Neutrophil (primary cell): ENCODE measurements around the gene SLC16A3.

Source experiments
- H3K27ac ChIP-seq: fragments of 200-600 bp; sonication (generic); 2 replicates; pipeline ENCODE4 v1.5.1; 2016; ENCODE audit warnings: mild to moderate bottlenecking, moderate library complexity
- H3K27me3 ChIP-seq: fragments of 200-600 bp; sonication (generic); 2 replicates; pipeline ENCODE4 v1.6.0; 2016; ENCODE audit warnings: mild to moderate bottlenecking
- H3K36me3 ChIP-seq: fragments of 200-600 bp; sonication (generic); 2 replicates; pipeline ENCODE4 v1.5.1; 2017
- H3K4me1 ChIP-seq, 2 experiments: fragments of 200-600 bp in 1 of 2; sonication (generic) in 1 of 2; 1 replicate in 1 of 2; 2 replicates in 1 of 2; pipeline versions ENCODE4 v1.5.1 to v1.6.1; 2013 to 2016; ENCODE audit warnings: low read depth in 1 of 2, low read length in 1 of 2, mild to moderate bottlenecking in 1 of 2, moderate library complexity in 1 of 2; ENCODE audit not compliant: control insufficient read depth in 1 of 2, insufficient read depth in 1 of 2
- H3K4me3 ChIP-seq, 2 experiments: fragments of 200-600 bp in 1 of 2; sonication (generic) in 1 of 2; 1 replicate in 1 of 2; 2 replicates in 1 of 2; pipeline ENCODE4 v1.5.1; 2013 to 2016; ENCODE audit warnings: low read depth in 1 of 2, low read length in 1 of 2, mild to moderate bottlenecking in 1 of 2, moderate library complexity in 1 of 2
- H3K9me3 ChIP-seq: fragments of 200-600 bp; sonication (generic); 2 replicates; pipeline ENCODE4 v1.5.1; 2016
- CTCF ChIP-seq: fragments of 200-600 bp; sonication (generic); IDR thresholded peaks from 2 replicates; pipeline ENCODE4 v1.5.1; 2016; ENCODE audit warnings: antibody characterized with exemption

Gene SLC16A3

GRCh38 chr17:82194765-82195164 is 34.1 kb upstream of the SLC16A3 start:
- no peak overlapping the region for H3K4me3 ChIP-seq
- TF ChIP-seq CTCF, result no peak
- H3K36me3 ChIP-seq, result peaks cover 13% of the 10 kb centered on the region
- H3K9me3 ChIP-seq, result no peaks in the 10 kb centered on the region
- peaks cover 14 to 19% of the 10 kb centered on the region in 2 experiments for H3K4me1 ChIP-seq
- no peaks in the 10 kb centered on the region for H3K27me3 ChIP-seq
- H3K27ac ChIP-seq, result peak overlapping the region; percentile 79

GRCh38 chr17:82195675-82196672 is 32.9 kb upstream of the SLC16A3 start:
- Histone ChIP-seq H3K4me3 (no peak overlapping the region), H3K36me3 (peaks cover 13% of the 10 kb centered on the region), H3K27me3 (no peaks in the 10 kb centered on the region), H3K4me1 (peaks cover 14 to 19% of the 10 kb centered on the region in 2 experiments), H3K27ac (no peak overlapping the region), H3K9me3 (no peaks in the 10 kb centered on the region)
- no peak for TF ChIP-seq CTCF

GRCh38 chr17:82198092-82198491 is 30.8 kb upstream of the SLC16A3 start:
- TF ChIP-seq CTCF, result no peak
- H3K4me1 ChIP-seq, result peaks cover 10 to 12% of the 10 kb centered on the region in 2 experiments

GRCh38 chr17:82199496-82199895 is 29.3 kb upstream of the SLC16A3 start:
- H3K4me3 ChIP-seq, result no peak overlapping the region
- no peaks in the 10 kb centered on the region for H3K9me3 ChIP-seq
- H3K36me3 ChIP-seq, result peaks cover 13% of the 10 kb centered on the region
- no peak overlapping the region for H3K27ac ChIP-seq
- no peaks in the 10 kb centered on the region for H3K27me3 ChIP-seq
- TF ChIP-seq CTCF, result no peak
- H3K4me1 ChIP-seq, result peaks cover 5 to 8% of the 10 kb centered on the region in 2 experiments

More at GRCh38 chr17:82198092-82198491, 30.8 kb upstream of the SLC16A3 start:
- Histone ChIP-seq H3K4me3 (no peak overlapping the region), H3K36me3 (peaks cover 13% of the 10 kb centered on the region), H3K27me3 (no peaks in the 10 kb centered on the region), H3K27ac (no peak overlapping the region), H3K9me3 (no peaks in the 10 kb centered on the region)

GRCh38 chr17:82200135-82200534 is 28.7 kb upstream of the SLC16A3 start:
- no peak for TF ChIP-seq CTCF
- Histone ChIP-seq H3K4me1 (peaks cover 12 to 15% of the 10 kb centered on the region in 2 experiments), H3K36me3 (peaks cover 7% of the 10 kb centered on the region), H3K4me3 (no peak overlapping the region), H3K27ac (no peak overlapping the region), H3K27me3 (no peaks in the 10 kb centered on the region), H3K9me3 (no peaks in the 10 kb centered on the region)
